NOMO-1 treated with dmso at 0.1 percent for 144 hours (cell line): ENCODE measurements around the gene CCT5.

Source experiments
- DNase-seq: peaks from one replicate; lab custom pipeline; 2025; ENCODE audit not compliant: unreplicated experiment; lab: John Stamatoyannopoulos, UW

Gene CCT5

DNA sequence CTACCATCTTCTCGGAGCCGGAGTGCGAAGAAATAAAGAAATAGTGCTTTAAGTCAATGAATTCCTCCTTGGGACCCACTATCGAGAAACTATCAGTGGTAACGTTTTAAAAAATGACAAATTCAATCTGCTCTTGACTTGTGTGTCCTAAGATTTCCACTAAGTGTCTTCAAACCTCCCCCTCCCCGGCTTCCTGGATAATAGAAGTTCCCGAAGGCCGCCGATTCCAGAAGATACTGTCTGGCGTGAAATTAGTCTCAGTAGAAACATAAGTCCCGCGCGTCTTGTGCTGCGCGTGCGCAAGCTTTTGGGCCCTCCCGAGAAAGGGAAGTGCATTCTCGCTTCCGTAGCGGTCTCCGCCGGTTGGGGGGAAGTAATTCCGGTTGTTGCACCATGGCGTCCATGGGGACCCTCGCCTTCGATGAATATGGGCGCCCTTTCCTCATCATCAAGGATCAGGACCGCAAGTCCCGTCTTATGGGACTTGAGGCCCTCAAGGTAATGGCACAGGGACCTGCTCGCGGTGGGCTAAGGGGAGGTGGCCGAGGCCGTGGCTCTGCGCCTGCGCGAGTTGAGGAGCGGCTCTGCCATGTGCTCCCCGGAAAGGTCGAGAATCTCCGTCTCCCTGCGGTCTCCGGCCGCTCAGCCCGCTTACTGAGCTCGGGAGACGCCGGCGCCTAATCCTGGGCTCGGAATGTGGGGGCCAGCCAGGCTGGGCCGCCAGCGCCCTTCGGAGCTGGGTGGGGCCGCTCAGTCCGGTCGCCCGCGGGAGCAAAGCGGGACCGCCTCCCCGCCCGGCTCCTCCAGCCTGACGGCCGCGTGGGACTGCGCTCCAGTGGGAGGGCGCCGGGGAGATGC, at the start of gene CCT5:
Gene CCT5 (plus strand): TSS at position 333 of the 858 bp plus-strand sequence. CDS start 61 bp downstream, at position 394.
- DNase-seq = peak; percentile 100

DNA sequence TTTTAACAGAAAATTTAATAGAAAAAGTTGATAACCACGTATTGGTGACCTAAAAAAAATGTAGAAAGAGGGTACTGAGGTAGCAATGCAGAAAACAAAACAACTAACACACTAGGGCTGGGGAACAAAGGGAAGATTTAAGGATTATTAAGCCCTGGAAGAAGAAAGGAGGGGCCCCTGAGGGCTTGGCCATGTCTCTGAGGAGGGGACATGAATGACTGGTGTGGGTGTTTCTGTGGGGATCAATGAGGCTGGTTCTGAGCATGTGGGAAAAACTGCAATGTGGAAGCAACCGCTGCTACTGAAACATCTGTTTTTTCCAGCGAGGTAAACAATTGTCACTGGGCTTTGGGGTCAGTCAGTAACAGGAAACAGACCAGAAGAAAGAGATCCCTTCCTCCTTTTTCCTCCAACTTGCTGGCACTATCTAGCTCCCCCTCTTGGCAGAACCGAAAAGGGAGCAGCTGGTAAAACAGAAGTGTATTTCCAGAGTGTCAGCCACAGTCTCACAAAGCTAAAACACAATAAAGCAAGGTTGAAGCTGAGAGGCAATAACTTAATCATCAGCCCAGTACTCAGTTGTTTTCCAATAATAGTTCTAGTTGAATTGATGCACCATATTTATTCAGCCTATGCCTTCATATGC, 48.7 kb upstream of the CCT5 start:
- peak; percentile 2 for DNase-seq

DNA sequence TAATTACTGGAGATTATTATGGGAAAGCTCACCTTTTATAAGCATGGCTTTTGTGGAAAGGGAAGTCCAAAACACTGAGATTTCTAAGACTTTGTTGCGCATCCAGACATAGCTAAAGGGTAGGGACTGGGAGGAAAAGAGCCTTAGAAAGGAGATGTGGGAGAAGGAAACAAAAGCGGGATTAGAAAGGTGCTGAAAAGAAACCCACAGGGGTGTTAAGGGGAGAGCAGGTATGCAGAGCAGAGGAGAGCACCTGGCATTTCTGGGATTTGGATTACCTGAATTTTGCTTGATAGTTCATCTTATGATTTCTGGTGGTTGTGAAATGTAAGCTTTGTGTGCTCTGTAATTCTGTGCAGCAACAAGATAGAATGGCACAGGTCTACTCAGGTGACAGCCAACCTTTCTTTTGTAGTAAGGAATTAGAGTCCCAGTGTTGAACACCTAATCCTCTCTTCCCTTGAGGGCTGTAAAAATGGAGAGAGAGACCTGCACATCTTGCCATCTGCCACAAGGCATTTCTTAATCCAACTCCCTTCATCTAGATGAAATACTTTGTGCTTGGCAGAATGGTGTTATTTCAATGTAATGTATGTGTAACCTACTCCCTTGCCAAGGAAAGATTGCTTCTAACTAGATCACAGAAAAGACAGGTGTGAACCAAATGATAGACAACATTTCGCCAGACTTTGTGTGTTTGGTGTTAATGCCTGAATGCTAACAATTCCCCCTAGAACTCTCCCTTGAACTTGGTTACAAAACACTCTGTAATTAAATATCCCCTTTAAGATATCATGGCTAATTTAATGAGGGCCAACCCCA, 47.8 kb upstream of the CCT5 start:
- no peak for DNase-seq

DNA sequence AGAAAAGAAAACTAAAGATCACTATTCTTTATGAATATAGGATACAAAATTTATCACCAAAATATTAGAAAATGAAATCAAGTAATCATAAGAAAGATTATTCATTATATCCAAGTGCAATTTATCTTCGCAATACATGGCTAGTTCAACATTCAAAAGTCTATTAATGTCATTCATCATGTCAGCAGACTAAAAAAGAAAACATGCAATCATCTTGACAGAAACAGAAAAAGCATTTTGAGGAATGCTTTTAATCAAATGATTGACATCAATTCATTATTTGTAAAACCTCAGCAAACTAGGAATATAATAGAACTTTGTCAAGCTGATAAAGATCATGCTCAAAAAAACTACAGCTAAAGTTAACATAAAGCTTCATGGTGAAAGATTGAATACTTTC, 41.1 kb upstream of the CCT5 start:
- no peak for DNase-seq

DNA sequence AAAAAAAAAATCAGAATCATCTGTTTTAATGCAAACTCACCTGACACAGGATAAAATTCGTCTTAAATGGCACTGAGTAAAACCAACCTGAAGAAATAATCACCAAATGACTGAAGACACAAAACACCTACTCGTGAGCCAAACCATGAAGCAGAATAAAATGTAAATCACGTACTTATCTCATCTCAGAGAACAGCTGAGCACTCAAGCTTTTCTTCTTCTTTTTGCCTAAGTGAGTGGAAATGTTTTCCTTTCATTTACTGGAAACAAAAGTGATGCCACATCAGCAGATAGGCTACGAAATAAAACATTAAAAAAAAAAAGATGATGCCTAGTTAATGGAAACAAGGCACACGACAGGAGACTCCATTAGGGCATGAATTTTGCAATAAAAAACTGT, 36.8 kb upstream of the CCT5 start:
- no peak for DNase-seq

DNA sequence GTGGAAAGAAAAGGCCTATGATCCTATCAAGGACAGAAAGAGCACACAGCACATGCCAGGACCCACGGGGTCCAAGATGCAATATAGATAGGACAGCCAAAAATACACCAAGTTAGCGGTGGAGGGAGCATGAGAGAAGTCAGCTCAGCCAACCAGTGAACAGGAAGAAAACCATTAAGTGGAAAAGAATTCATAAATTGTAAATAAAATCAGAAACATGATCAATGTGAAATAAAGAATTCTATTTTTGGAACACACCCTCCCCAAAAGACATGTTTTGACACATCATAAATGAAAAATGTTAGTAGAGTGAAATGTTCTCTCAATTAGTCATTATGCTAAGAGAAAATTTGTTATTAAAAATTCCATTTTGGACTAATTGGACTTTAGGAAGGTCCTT, 36.0 kb upstream of the CCT5 start:
- no peak for DNase-seq

DNA sequence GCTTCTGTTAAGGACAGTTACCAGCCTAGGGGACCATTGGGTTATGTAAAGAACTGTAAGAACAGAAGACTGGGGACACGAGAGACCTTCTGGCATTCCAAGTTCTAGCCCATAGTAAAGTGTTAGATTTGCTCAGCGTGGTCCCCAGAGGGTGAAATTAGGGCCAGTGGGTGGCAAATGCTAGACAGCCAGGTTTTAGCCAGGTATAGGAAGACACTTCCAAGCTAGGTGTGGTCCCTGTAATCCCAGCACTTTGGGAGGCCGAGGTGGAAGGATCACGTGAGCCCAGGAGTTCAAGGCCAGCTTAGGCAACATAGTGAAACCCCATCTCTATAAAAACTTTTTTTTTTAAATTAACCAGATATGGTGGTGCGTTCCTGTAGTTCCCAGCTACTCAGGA, 34.7 kb upstream of the CCT5 start:
- no peak for DNase-seq

DNA sequence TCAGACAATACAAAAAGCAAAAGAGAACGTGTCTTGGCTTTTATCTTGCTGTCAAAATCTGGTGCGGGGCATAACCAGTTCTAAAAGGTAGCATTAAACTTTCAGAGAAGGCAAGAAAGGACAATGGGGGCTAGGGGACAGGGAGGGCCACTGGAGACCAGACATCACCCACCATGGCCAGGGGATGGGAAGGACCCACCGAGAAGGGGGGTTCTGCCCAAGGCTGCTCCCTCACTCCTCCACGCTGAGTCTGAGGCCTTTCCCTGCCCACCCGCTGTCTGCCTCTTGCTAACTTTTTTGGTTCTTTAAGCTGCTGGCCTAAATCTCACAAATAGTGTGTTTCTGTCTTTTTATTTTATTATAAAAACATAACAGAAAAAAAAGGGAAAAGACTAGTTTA, 34.0 kb upstream of the CCT5 start:
- no peak for DNase-seq

DNA sequence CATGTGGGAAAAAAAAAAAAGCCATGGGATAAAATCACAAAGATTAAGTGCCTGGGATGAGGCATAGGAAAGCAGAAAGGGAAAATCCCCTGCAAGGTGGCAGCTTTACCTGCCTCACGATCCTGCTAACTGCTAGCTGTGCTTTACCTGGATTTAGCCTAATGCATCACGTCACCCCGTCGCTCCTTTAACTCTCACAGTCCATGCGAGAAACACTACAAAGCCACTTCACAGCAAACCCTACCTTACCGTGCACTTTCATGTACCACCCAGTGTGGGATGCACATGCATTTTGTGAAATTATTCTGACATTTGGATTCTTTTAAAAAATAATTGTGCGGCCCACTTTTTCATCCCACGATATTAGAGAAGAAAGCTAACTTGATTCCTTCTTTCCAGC, 31.4 kb upstream of the CCT5 start:
- DNase-seq = no peak

DNA sequence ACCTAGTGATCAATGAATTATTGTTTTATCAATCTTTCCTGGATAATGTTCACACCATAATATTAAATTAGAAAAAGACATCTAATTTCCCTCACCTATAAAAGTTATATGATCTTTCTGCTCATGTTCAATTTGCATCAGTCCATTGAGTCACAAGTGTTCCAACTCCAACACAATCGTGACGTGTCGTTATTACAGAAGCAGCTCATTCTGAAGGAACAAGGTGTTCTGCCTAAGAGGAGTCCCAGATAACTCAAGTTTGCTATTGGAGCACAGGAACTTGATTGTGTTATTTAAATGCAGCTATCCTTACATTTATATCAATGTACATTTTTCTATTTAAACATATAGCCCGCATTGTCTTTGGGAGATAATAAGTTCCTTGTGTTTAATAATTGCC, 31.0 kb upstream of the CCT5 start:
- no peak for DNase-seq

DNA sequence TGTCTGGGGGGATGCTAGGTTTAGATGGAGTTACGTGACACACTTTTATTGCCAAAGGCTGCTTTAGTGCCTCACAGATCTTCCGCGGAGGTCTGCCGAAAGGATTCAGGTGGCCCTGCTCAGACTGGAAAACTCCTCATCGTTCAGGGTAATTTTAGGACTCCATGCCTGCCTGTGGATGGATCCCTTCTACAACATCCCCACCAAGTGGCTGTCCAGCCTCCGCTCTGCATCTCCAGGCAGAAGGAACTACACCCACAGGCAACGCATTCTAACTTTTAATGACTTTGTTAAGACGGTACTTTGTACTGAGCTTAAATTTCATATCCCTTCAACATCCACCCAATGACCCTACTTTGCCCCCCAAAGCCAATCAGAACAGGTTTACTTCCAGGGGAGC, 29.8 kb upstream of the CCT5 start:
- DNase-seq = no peak

DNA sequence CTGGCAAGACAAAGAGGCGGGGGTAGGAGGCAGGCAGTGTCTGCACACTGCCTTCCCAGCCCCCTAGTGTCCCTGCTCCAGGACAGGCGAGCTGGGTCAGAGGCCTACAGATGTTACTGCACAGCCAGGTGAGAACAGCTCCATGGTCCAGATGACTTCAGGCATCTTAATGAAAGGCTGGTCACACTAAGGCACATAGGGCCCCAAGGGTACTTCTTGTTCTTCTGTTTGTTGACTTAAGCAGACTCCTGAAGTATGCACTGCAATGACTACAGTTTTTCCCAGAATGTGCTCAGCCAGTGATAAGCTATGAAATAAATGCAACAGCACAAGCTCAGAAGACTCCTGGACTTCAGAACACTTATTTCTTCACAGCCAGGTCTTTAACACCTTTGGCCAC, 27.8 kb upstream of the CCT5 start:
- no peak for DNase-seq

DNA sequence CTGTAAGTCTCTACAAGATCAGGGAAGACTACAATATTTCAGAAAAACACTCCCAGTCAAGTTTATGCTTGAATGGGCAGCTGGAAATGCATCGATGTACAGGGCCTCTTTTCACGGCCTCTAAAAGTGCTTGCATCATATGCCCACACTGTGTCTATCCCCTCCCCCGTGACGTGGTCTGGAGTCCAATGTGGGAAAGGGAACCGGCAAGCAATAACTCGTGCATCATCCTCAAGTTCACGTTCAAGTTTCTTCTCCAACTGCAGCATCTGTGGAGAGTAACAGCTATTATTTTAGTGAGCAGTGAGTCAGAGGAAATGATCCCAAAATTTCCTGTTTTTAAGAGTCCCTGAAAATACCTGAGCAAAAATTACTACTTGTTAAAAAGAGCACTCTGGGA, 22.7 kb upstream of the CCT5 start:
- no peak for DNase-seq

DNA sequence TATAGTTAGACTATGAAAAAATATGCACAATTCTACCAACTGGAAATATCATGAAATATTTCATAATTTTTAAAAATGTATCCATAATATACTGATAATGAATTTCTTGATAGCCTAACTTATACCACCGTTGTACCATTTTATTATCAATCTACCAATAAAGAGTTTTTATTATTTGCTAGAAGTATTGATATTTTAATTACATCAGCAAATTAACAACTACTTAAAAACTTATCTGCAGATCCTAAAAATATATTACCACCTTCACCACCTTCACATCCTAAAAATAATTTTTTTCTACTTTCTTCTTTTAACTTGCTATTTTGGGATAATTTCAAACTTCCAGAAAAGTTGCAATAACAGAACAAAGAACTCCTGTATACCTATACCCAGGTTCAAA, 21.8 kb upstream of the CCT5 start:
- no peak for DNase-seq

DNA sequence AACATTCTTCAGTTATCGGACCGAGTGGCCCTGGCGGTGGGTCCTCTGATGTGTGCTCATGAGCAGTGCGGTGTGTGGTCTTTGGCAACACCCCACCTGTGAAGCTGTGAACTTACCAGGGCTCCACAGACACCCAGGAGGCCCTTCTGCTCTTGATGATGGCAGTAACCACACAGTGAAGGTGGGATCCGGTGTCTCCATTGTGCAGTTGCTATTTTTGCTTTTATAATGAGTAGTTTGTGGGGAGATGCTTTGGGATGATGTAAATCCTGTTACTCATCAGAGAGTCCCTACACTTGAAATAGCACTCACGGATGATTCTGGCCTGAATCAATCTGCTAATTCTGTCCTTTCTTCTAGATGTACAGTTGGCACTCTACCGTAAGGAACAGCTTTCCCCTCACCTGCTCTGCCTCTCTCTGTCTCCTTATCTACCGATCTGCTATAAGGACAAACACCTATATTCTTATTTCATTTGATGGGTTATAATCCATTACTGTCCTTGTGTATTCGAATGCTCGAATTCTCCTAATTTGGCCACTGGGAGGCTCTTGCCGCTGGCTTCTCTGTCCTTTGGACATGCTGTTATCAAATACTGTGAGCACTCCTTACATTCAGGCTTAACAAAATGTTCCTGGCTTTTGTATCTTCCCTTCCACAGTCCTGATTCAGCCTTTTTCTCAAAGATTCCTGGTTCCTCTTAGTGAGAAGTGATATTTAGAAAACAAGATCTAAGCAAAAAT, 20.6 kb upstream of the CCT5 start:
- no peak for DNase-seq

DNA sequence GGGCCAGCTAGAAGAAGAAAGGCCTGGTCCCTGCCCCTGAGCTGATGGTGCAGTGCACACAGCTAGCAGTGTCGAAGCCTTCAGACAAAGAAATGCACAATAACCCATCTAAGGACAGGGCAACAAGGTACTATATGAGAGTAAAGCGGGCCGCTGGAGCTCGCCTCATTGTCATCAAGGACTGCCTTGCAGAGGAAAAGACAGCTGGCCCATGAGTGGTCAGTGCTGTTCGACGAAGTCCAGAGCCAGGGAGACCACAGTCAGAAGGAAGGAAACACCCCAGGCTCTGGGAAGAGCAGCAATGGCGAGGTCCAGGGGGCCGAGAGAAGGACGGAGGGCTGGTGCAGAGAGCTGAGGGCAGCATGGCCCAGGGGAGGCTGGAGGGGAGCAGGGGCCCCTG, 17.7 kb upstream of the CCT5 start:
- DNase-seq = no peak

DNA sequence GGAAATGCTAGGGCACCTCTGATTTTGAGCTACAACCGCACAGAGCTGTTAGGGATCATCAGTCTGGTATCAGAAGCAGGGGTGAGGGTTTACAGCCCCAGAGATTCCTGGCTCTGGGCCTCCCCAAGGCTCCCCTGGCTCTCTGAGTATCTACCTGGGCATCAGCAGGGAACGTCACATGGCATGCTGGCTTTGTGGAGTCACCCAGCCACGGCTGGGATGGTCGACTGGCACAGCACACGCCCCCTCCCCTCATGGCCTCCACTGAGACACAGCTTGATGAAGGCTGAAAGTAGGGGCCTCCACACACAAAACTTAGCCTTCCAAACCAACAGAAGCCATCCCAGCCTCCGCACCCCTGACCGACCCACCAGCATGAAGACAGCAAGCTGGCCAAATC, 17.1 kb upstream of the CCT5 start:
- DNase-seq = no peak

DNA sequence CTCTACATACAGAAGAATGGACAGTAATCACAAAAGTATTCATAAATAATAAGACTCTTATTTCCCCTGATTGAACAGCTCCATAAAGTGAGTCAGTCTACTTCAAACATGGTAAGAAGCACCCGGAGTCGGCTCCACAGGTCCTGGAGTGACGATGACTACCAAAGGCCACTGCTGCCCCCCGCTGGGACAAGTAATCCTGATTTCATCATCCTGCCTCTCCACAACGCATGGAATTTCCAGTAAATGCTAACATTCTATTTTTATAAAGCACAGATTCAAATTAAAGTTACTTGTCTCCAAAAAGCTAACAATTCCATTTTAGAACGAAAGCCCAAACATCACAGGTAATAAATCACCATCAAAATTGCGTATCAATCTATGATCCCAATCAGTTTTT, 16.6 kb upstream of the CCT5 start:
- no peak for DNase-seq

DNA sequence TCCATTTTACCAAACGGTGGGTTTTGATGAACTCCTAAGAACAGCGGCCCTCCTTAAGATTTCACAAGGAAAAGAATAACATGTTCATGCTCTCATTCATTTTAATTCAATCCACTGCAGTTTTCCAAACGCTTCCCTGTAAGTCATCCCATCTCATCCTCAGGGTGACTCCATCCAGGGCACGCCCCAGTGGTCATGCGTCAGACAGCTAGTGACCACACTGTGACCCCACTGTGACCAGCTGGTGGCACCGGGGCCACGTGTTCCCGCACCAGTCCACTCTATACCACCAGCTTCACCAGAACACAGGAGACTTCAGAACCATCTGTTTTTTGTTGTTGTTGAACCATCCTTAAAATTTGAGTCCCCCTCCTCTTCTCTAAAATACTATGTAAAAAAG, 14.7 kb upstream of the CCT5 start:
- DNase-seq = no peak

DNA sequence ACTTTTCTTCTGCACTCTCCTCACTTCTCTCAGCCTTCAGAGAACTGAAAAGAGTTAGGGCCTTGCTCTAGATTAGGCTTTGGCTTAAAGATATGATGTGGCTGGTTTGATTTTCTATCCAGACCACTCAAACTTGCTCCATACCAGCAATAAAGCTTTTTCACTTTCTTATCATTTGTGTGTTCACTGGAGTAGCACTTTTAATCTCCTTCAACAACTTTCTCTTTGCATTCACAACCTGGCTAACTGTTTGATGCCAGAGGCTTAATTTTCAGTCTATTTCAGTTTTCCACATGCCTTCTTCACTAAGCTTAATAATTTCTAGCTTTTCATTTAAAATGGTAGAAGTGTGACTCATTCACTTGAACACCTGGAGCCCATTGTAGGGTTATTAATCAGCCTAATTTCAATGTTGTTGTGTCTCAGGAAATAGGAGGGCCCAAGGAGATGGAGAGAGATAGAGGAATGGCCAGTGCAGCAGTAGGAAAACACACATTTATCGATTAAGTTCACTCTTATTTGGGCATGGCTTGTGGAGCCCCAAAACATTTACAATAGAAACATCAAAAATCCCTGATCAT, 6.3 kb upstream of the CCT5 start:
- no peak for DNase-seq
